ENCODE results near the gene NCAPH2. TPM values are rescaled to one million over a fixed set of nuclear protein-coding genes. Genes with fewer than 3 reads are reported as not detected.
A peak's percentile ranks its signal among the peaks of the same experiment; 100 is the strongest.

NCAPH2 gene
- total and polyA plus RNA-seq, 8 donors, result 41.6 to 52.9 (median 45.1) TPM

- intact Hi-C loops (cut with DNase I), result no loop called here
- DNase-seq, result peak; percentile 91 to 99 (median 96)
- H3K4me1 ChIP-seq, result peaks cover 0 to 8% of the 10 kb centered on the region in 2 donors
- H3K36me3 ChIP-seq, result no peaks in the 10 kb centered on the region
- ATAC-seq, result peak; percentile 98
- H3K4me3 ChIP-seq, result peak within 1 kb of the TSS; percentile 48 to 56
- H3K27me3 ChIP-seq, result no peaks in the 10 kb centered on the region
- H3K9me3 ChIP-seq, result no peaks in the 10 kb centered on the region
- peak within 1 kb of the TSS; percentile 63 to 73 for H3K27ac ChIP-seq
- peak; percentile 96 to 100 for TF ChIP-seq CTCF (IDR thresholded peaks at IDR 0.05)
Observed at GRCh38 chr22:50562523-50563412, 54.7 kb downstream of the NCAPH2 start, which contains the start of gene SYCE3. Gene SYCE3, minus strand, starts transcription at chr22:50562919. Its CDS starts 6,514 bp downstream, at chr22:50556405.

GRCh38 chr22:50563413-50564160, 55.6 kb downstream of the NCAPH2 start:
- H3K4me1 ChIP-seq, result peaks cover 0 to 8% of the 10 kb centered on the region in 2 donors
- H3K36me3 ChIP-seq, result peaks cover 0 to 7% of the 10 kb centered on the region in 2 donors
- ATAC-seq (peak; percentile 31), DNase-seq (no peak)
- peak overlapping the region; percentile 48 to 56 for H3K4me3 ChIP-seq
- no peaks in the 10 kb centered on the region for H3K27me3 ChIP-seq
- H3K9me3 ChIP-seq, result no peaks in the 10 kb centered on the region
- H3K27ac ChIP-seq, result peak overlapping the region; percentile 63 to 73
- intact Hi-C loops (cut with DNase I), result no loop called here
- TF ChIP-seq CTCF (IDR thresholded peaks at IDR 0.05), result no peak

- no peak overlapping the region for H3K4me3 ChIP-seq
- no peak for DNase-seq
- H3K4me1 ChIP-seq, result peaks cover 0 to 8% of the 10 kb centered on the region in 2 donors
- TF ChIP-seq CTCF (IDR thresholded peaks at IDR 0.05), result no peak
- no peak for ATAC-seq
- H3K27me3 ChIP-seq, result no peaks in the 10 kb centered on the region
- H3K27ac ChIP-seq, result no peak overlapping the region
- H3K36me3 ChIP-seq, result peaks cover 0 to 14% of the 10 kb centered on the region in 2 donors
- intact Hi-C loops (cut with DNase I), result no loop called here
- H3K9me3 ChIP-seq, result no peaks in the 10 kb centered on the region
Observed at GRCh38 chr22:50564289-50564688, 56.3 kb downstream of the NCAPH2 start.

GRCh38 chr22:50567721-50568252, 59.8 kb downstream of the NCAPH2 start:
- H3K27ac ChIP-seq, result no peak overlapping the region
- no peaks in the 10 kb centered on the region for H3K9me3 ChIP-seq
- no peak overlapping the region for H3K4me3 ChIP-seq
- no peaks in the 10 kb centered on the region for H3K27me3 ChIP-seq
- TF ChIP-seq CTCF (IDR thresholded peaks at IDR 0.05), result no peak
- intact Hi-C loops (cut with DNase I), result no loop called here
- peaks cover 0 to 8% of the 10 kb centered on the region in 2 donors for H3K4me1 ChIP-seq
- ATAC-seq (no peak), DNase-seq (no peak)
- H3K36me3 ChIP-seq, result peaks cover 0 to 49% of the 10 kb centered on the region in 2 donors

All from left lung (tissue), 10 donors.